GM18870 (cell line): ENCODE data around the gene RSPH9.

Source experiments
- ATAC-seq: cut with Tn5 transposase; IDR thresholded peaks from one replicate; pipeline ENCODE4 v1.9.1; 2021; ENCODE audit warnings: moderate library complexity; ENCODE audit not compliant: unreplicated experiment

Gene RSPH9

GRCh38 chr6:43707767-43708166, 62.9 kb downstream of the RSPH9 start:
- no peak for ATAC-seq

- ATAC-seq, result no peak
These were observed 64.2 kb downstream of the RSPH9 start for GRCh38 chr6:43708860-43709653.

GRCh38 chr6:43709654-43710303, 64.9 kb downstream of the RSPH9 start:
- no peak for ATAC-seq

GRCh38 chr6:43710576-43710975, 65.7 kb downstream of the RSPH9 start:
- ATAC-seq, result no peak

GRCh38 chr6:43712579-43712978, 67.7 kb downstream of the RSPH9 start:
- ATAC-seq, result no peak

- ATAC-seq, result no peak
These were observed 68.9 kb downstream of the RSPH9 start for GRCh38 chr6:43713643-43714310.

- no peak for ATAC-seq
These were observed 69.6 kb downstream of the RSPH9 start for GRCh38 chr6:43714311-43715055.

- ATAC-seq, result peak; percentile 88
These were observed 70.4 kb downstream of the RSPH9 start for GRCh38 chr6:43715056-43715788.

GRCh38 chr6:43716099-43716498, 71.3 kb downstream of the RSPH9 start:
- ATAC-seq, result no peak

- ATAC-seq, result no peak
These were observed 72.6 kb downstream of the RSPH9 start for GRCh38 chr6:43717389-43717788.

GRCh38 chr6:43717822-43718221, 73.0 kb downstream of the RSPH9 start:
- no peak for ATAC-seq

GRCh38 chr6:43718387-43719105, 73.7 kb downstream of the RSPH9 start:
- no peak for ATAC-seq

GRCh38 chr6:43719511-43719910, 74.7 kb downstream of the RSPH9 start:
- ATAC-seq, result no peak

- ATAC-seq, result no peak
These were observed 76.2 kb downstream of the RSPH9 start for GRCh38 chr6:43720999-43721398.
